ENCODE results near the gene CELA2A.
"Not testable (repeated sequence)": the region's sequence is repeated elsewhere in the genome, so short reads cannot be mapped to it uniquely, and the experiment has no call there.

CELA2A gene

GRCh38 chr1:15466955-15467625 lies 10.6 kb downstream of the CELA2A start:
- DNase-seq (ENCODE audit: extremely low read depth in 1 of 2, low read depth in 1 of 2), result not testable (repeated sequence)

DNA sequence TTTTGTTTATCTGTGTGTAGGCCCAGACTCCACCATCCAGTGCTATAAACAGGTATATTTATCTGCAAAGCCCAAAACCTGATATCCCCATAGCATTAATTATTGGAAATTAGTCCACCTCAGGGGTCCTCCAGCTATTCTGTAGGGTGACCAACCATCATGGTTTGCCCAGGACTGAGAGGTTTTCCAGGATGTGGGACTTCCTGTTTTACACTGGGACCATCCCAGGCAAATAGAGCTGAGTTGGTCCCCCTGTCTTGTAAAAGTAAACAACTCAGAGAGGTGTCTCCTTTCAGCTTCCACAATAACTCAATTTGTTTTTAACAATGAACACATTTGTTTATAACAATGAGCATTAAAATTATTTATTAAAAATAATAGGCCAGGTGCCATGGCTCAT lies 11.6 kb downstream of the CELA2A start:
- DNase-seq (ENCODE audit: extremely low read depth in 1 of 2, low read depth in 1 of 2), result no peak

- no peak for DNase-seq (ENCODE audit: extremely low read depth in 1 of 2, low read depth in 1 of 2)
These were observed 12.8 kb downstream of the CELA2A start for GRCh38 chr1:15469361-15469760.

- not testable (repeated sequence) for DNase-seq (ENCODE audit: extremely low read depth in 1 of 2, low read depth in 1 of 2)
These were observed 13.4 kb downstream of the CELA2A start for GRCh38 chr1:15469821-15470448.

GRCh38 chr1:15471067-15471466 lies 14.5 kb downstream of the CELA2A start:
- DNase-seq (ENCODE audit: extremely low read depth in 1 of 2, low read depth in 1 of 2), result not testable (repeated sequence)

GRCh38 chr1:15471723-15472122 lies 15.2 kb downstream of the CELA2A start:
- not testable (repeated sequence) for DNase-seq (ENCODE audit: extremely low read depth in 1 of 2, low read depth in 1 of 2)

GRCh38 chr1:15472587-15472986 lies 16.1 kb downstream of the CELA2A start:
- no peak for DNase-seq (ENCODE audit: extremely low read depth in 1 of 2, low read depth in 1 of 2)

DNA sequence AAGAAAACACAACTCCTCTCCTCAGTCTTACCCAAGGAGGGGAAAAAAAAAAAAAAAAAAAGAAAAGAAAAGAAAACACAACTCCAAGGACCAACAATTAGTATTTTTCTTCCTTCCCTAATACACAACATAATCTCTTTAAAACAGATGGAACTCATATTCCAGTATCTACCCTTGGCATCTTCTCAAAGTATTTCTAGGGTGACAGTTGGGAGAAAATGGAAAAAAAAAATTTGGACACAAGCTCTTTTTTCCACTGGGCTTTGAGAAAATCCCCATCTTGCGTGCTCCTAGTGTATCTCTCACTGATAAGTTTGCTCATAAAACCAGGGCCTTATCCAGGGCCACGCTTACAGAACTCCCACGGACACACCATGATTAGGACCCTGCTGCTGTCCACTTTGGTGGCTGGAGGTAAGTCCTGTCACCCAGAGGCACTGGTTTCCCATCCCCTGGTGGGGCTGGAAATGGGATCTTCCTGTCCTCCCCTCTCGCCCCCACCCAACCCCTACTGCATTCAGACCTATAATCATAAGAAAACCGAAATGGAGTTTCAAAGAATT lies 19.3 kb downstream of the CELA2A start, which contains the start of gene CELA2B:
CELA2B (plus strand) TSS at position 353 of the 563 bp plus-strand sequence; CDS start at position 375, 22 bp downstream.
- no peak for DNase-seq (ENCODE audit: extremely low read depth in 1 of 2, low read depth in 1 of 2)

- DNase-seq (ENCODE audit: extremely low read depth in 1 of 2, low read depth in 1 of 2), result no peak
These were observed 20.4 kb downstream of the CELA2A start for GRCh38 chr1:15476927-15477326.

- no peak for DNase-seq (ENCODE audit: extremely low read depth in 1 of 2, low read depth in 1 of 2)
These were observed 21.2 kb downstream of the CELA2A start for GRCh38 chr1:15477646-15478212.

- no peak for DNase-seq (ENCODE audit: extremely low read depth in 1 of 2, low read depth in 1 of 2)
These were observed 23.3 kb downstream of the CELA2A start for GRCh38 chr1:15479654-15480347.

DNA sequence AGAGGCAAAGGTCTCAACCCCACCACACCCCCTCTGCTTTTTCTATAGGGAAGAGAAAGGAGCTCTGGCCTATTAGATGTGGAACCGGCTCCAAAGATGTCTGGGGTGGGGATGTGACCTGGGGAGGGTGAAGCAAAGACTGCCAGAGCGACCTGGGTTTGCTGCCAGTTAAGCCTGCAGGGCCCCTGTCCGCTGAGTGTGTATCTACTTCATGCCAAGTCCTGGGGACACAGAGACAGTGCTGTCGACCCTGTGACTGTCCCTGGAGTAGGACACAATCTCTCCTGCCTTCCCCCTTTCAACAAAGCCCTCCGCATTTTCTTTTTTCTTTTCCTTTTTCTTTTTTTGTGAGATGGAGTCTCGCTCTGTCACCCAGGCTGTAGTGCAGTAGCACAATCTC lies 25.9 kb downstream of the CELA2A start:
- not testable (repeated sequence) for DNase-seq (ENCODE audit: extremely low read depth in 1 of 2, low read depth in 1 of 2)

DNA sequence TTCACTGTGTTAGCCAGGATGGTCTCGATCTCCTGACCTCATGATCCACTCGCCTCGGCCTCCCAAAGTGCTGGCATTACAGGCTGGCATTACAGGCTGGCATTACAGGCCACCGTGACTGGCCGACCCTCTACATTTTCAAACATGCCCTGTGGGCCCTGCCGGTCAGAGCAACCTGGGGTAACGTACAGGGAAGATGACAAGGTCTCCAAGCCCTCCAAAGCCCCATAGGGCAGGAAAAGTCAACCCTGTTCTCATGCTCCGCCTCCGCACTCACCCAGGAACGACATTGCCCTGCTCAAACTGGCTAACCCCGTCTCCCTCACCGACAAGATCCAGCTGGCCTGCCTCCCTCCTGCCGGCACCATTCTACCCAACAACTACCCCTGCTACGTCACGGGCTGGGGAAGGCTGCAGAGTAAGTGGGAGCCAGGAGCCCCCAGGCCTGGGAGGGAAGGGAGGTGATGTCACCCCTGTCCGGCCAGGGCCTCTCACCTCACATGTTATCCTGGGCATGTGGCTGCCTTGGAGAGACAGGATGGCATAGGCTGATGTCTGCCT lies 26.5 kb downstream of the CELA2A start:
- DNase-seq (ENCODE audit: extremely low read depth in 1 of 2, low read depth in 1 of 2), result not testable (repeated sequence)

GRCh38 chr1:15483971-15484370 lies 27.4 kb downstream of the CELA2A start:
- DNase-seq (ENCODE audit: extremely low read depth in 1 of 2, low read depth in 1 of 2), result no peak

DNA sequence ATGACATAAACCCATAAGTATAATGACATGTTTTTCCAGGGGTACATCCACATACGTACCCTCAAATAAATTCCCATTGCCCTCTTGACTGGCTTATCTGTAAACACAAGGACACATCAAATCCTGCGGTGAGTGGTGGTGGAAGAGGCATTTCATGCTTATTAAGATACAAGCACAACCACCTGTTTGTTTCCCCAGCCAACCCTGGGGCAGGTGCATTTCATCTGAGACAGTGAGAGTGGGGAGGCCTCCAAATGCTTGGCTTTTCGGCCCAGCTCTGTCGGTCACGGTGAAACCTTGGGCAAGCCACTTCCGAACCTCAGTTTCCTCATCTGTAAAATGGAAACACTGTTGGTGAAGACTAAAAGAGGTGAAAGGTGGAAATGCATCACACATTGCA lies 27.9 kb downstream of the CELA2A start:
- not testable (repeated sequence) for DNase-seq (ENCODE audit: extremely low read depth in 1 of 2, low read depth in 1 of 2)

- DNase-seq (ENCODE audit: extremely low read depth in 1 of 2, low read depth in 1 of 2), result no peak
These were observed 29.1 kb downstream of the CELA2A start for GRCh38 chr1:15485636-15486035.

GRCh38 chr1:15486844-15487610 lies 30.5 kb downstream of the CELA2A start:
- not testable (repeated sequence) for DNase-seq (ENCODE audit: extremely low read depth in 1 of 2, low read depth in 1 of 2)

- no peak for DNase-seq (ENCODE audit: extremely low read depth in 1 of 2, low read depth in 1 of 2)
These were observed 31.8 kb downstream of the CELA2A start for GRCh38 chr1:15488371-15488770.

DNA sequence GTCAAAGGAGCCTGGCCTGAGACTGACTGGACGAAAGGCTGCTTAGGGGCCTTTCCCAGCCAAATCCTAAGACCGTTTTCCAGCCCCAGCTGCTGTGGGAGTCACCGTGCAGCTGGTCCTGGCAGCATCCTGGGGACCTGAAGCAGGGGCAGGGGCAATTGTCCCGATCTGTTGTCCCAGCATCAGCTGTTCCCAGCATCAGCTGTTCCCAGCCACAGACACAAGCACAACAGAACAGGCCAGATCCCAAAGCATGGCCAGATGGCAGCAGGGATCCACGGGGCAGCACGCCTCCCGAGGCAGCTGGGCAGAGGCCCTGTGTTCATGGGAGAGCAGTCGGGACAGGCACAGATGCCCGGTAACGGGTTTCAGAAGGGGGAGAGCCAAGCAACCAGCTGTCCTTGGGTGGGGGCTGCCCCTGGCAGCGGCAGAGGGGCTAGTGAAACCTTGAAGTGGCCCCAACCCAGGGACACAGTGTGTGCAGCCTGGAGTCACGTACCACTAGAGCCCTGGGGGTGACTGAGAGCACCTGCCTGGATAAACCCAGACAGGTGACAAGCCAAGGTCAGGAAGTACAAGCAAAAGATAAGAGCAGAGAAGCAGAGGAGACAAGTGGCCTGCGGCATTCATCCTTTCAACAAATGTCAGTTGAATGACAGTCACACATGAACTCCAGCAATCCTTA lies 32.7 kb downstream of the CELA2A start:
- no peak for DNase-seq (ENCODE audit: extremely low read depth in 1 of 2, low read depth in 1 of 2)

GRCh38 chr1:15491010-15491409 lies 34.5 kb downstream of the CELA2A start:
- DNase-seq (ENCODE audit: extremely low read depth in 1 of 2, low read depth in 1 of 2), result not testable (repeated sequence)
